Right cardiac atrium (tissue), 5 donors: ENCODE results near the gene SLX9. TPM values are rescaled to one million over a fixed set of nuclear protein-coding genes. Genes with fewer than 3 reads are reported as not detected.

Experiments
- ATAC-seq, 2 donors: fragments of 200-7000 bp; cut with Tn5 transposase; one replicate each; pipeline versions ENCODE4 v1.8.0 to v1.9.1; 2020; ENCODE audit warnings: moderate library complexity in 2 of 2, mild to moderate bottlenecking in 1 of 2
- DNase-seq, 3 donors: peaks; one replicate each; pipeline ENCODE4 v3.0.0-alpha.2; 2020
- H3K27ac ChIP-seq: one replicate; pipeline ENCODE4 v1.5.1; 2013; ENCODE audit warnings: mild to moderate bottlenecking, low read length, control low read depth, moderate library complexity
- H3K27me3 ChIP-seq: one replicate; pipeline ENCODE4 v1.6.1; 2013; ENCODE audit not compliant: control insufficient read depth, insufficient read depth
- H3K4me1 ChIP-seq: one replicate; pipeline ENCODE4 v1.6.1; 2013; ENCODE audit warnings: low read length; ENCODE audit not compliant: control insufficient read depth, insufficient read depth
- H3K4me3 ChIP-seq: one replicate; pipeline ENCODE4 v1.5.1; 2013; ENCODE audit warnings: low read length, control low read depth
- H3K9me3 ChIP-seq: one replicate; pipeline ENCODE4 v1.6.1; 2013; ENCODE audit warnings: low read length; ENCODE audit not compliant: control insufficient read depth
- WGBS: extraction: QIAGEN DNeasy Blood & Tissue Kit; methylation state at CpG from one replicate; pipeline ENCODE4 v1.1.7; 2013; 5-methylcytosine and 5-hydroxymethylcytosine counted together
- intact Hi-C, 4 donors: fragments of 100-400 bp; cut with DNase I; formaldehyde crosslinking; loops; one replicate each; pipeline versions ENCODE4 v1.11.0 to v1.14.0; 2022 to 2023
- polyA plus RNA-seq: library from polyadenylated mRNA; stranded (reverse); fragments of 200-250 nt; gene quantifications from one replicate; pipeline ENCODE4 v1.2.3, GENCODE V29; 2013
- total RNA-seq, 4 donors: library from RNA; stranded (reverse); fragmentation: NEBNext Ultra II Directional; extraction: Animal tissue kit (Norgen Biotek cat#: 25700); gene quantifications; one replicate each; pipeline ENCODE4 v1.2.1, GENCODE V29; 2021
- donor health status: healthy with polysubstance abuse.
- donor health status: DM: no; HTN: yes; CAD: no.
- donor health status: DM: no; HTN: no; CAD: no.
- donor health status: DM: no; HTN: yes; CAD: no; lungs with severe emphysema.
- donor health status: DM: yes; HTN: yes; CAD: no.

SLX9 gene
- total and polyA plus RNA-seq, 5 donors = 19.2 to 26.5 (median 25.1) TPM

- H3K4me3 ChIP-seq = no peak overlapping the region
- peak; percentile 21 to 66 (median 54) for DNase-seq
- peaks cover 2% of the 10 kb centered on the region for H3K4me1 ChIP-seq
- H3K27ac ChIP-seq = no peak overlapping the region
- intact Hi-C loops = no loop called here
- no peaks in the 10 kb centered on the region for H3K9me3 ChIP-seq
- whole genome bisulfite sequencing = 63% methylated on average over 26 of the region's 26 CpGs
- H3K27me3 ChIP-seq = no peaks in the 10 kb centered on the region
- no peak for ATAC-seq
Observed at GRCh38 chr21:44984792-44985440, 45.1 kb downstream of the SLX9 start.

GRCh38 chr21:44985441-44986401, 45.9 kb downstream of the SLX9 start:
- DNase-seq = peak; percentile 11 to 46 (median 39)
- Histone ChIP-seq H3K27ac (no peak overlapping the region), H3K4me1 (peaks cover 2% of the 10 kb centered on the region), H3K9me3 (no peaks in the 10 kb centered on the region), H3K4me3 (no peak overlapping the region), H3K27me3 (no peaks in the 10 kb centered on the region)
- WGBS = 85% methylated on average over 26 of the region's 26 CpGs
- ATAC-seq = no peak
- intact Hi-C loops = no loop called here

GRCh38 chr21:44986471-44987291, 46.9 kb downstream of the SLX9 start:
- Histone ChIP-seq H3K27me3 (no peaks in the 10 kb centered on the region), H3K27ac (no peak overlapping the region), H3K4me1 (no peaks in the 10 kb centered on the region), H3K4me3 (no peak overlapping the region), H3K9me3 (no peaks in the 10 kb centered on the region)
- 84% methylated on average over 23 of the region's 23 CpGs for WGBS
- intact Hi-C loops = no loop called here
- DNase-seq = peak; percentile 22 to 63 (median 46)
- ATAC-seq = no peak

- no peak overlapping the region for H3K27ac ChIP-seq
- ATAC-seq = no peak
- H3K9me3 ChIP-seq = no peaks in the 10 kb centered on the region
- no peaks in the 10 kb centered on the region for H3K27me3 ChIP-seq
- H3K4me3 ChIP-seq = no peak overlapping the region
- H3K4me1 ChIP-seq = no peaks in the 10 kb centered on the region
- peak; percentile 6 to 43 (median 28) for DNase-seq
- WGBS = 77% methylated on average over 23 of the region's 23 CpGs
- intact Hi-C loops = no loop called here
Observed at GRCh38 chr21:44987301-44987885, 47.6 kb downstream of the SLX9 start.

GRCh38 chr21:44987886-44988606, 48.2 kb downstream of the SLX9 start:
- DNase-seq (peak; percentile 17 to 47 (median 44)), ATAC-seq (no peak)
- Histone ChIP-seq H3K4me3 (no peak overlapping the region), H3K4me1 (no peaks in the 10 kb centered on the region), H3K27me3 (no peaks in the 10 kb centered on the region), H3K9me3 (no peaks in the 10 kb centered on the region), H3K27ac (no peak overlapping the region)
- intact Hi-C loops = no loop called here
- 74% methylated on average over 37 of the region's 37 CpGs for WGBS

- H3K4me3 ChIP-seq = no peak overlapping the region
- ATAC-seq (no peak), DNase-seq (peak; percentile 9 to 41 (median 33))
- intact Hi-C loops = no loop called here
- H3K27me3 ChIP-seq = no peaks in the 10 kb centered on the region
- H3K9me3 ChIP-seq = no peaks in the 10 kb centered on the region
- H3K4me1 ChIP-seq = no peaks in the 10 kb centered on the region
- H3K27ac ChIP-seq = no peak overlapping the region
- WGBS = 85% methylated on average over 20 of the region's 20 CpGs
Observed at GRCh38 chr21:44988607-44989536, 49.0 kb downstream of the SLX9 start.

- H3K4me3 ChIP-seq = no peak overlapping the region
- intact Hi-C loops = no loop called here
- no peaks in the 10 kb centered on the region for H3K27me3 ChIP-seq
- H3K9me3 ChIP-seq = no peaks in the 10 kb centered on the region
- DNase-seq = peak; percentile 28 to 50 (median 41)
- no peaks in the 10 kb centered on the region for H3K4me1 ChIP-seq
- peak in 1 of 2 donors; percentile 24 for ATAC-seq
- WGBS = 61% methylated on average over 8 of the region's 8 CpGs
- no peak overlapping the region for H3K27ac ChIP-seq
Observed at GRCh38 chr21:44989537-44989886, 49.7 kb downstream of the SLX9 start.

- Histone ChIP-seq H3K4me3 (no peak overlapping the region), H3K27me3 (no peaks in the 10 kb centered on the region), H3K4me1 (no peaks in the 10 kb centered on the region), H3K27ac (no peak overlapping the region), H3K9me3 (no peaks in the 10 kb centered on the region)
- intact Hi-C loops = no loop called here
- DNase-seq (peak; percentile 22 to 57 (median 54)), ATAC-seq (peak in 1 of 2 donors; percentile 9)
- 82% methylated on average over 53 of the region's 53 CpGs for WGBS
Observed at GRCh38 chr21:44989943-44990780, 50.3 kb downstream of the SLX9 start.

GRCh38 chr21:44990921-44991320, 51.1 kb downstream of the SLX9 start:
- intact Hi-C loops = no loop called here
- peak; percentile 6 to 55 (median 47) for DNase-seq
- no peak overlapping the region for H3K4me3 ChIP-seq
- no peaks in the 10 kb centered on the region for H3K9me3 ChIP-seq
- no peak for ATAC-seq
- H3K4me1 ChIP-seq = no peaks in the 10 kb centered on the region
- H3K27me3 ChIP-seq = no peaks in the 10 kb centered on the region
- WGBS = 87% methylated on average over 13 of the region's 13 CpGs
- H3K27ac ChIP-seq = no peak overlapping the region
